Erythroblast (primary cell): ENCODE measurements around the gene CDH15.

ENCODE experiments used
- GATA1 ChIP-seq: IDR thresholded peaks from 2 replicates; pipeline ENCODE4 v1.6.1; 2011; ENCODE audit warnings: low read depth, mild to moderate bottlenecking, control low read depth, low read length, moderate library complexity
- POLR2A ChIP-seq: IDR thresholded peaks from 2 replicates; pipeline ENCODE4 v1.6.1; 2011; ENCODE audit warnings: mild to moderate bottlenecking, low read length

DNA sequence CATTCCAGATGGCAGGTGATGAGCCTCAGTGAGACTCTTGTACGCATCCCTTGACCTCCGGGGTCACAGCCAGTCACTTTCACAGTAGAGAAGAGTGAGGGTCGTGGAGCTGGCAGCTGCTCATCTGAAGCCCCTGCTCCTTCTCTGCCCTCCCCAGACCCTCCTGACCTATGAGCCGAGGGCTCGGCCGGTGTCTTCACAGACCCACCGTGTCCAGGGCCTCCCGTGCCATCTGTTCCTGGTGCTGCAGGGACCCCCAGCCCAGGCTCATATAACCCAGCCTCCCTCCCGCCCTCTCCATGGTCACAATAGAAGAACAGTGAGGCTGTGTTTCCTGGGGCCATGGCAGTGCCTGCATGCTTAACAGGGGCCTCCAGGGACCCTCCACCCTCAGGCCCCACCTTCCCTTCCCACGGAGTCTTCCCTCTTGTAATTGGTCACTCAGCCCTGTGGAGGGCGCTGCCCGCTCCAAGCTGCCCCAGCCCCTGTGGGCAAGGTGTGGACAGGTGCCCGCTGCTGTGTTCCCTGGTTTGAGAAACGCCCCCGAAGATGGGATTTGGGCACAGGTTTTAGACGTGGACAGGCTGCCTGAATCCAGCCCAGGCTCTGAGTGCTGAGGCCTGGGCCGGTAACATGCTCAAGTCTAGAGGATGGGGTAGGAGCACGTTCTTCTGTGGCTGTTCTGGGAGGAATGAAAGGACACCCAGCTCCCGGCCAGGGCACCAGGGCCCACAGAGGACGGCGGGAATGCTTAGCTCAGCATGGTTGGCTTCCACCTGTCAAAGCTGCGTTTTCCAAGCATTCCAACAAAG, 39.1 kb upstream of the CDH15 start:
- TF ChIP-seq POLR2A (no peak), GATA1 (no peak)
